Measurements from ENCODE around the gene CD200R1.

DNA sequence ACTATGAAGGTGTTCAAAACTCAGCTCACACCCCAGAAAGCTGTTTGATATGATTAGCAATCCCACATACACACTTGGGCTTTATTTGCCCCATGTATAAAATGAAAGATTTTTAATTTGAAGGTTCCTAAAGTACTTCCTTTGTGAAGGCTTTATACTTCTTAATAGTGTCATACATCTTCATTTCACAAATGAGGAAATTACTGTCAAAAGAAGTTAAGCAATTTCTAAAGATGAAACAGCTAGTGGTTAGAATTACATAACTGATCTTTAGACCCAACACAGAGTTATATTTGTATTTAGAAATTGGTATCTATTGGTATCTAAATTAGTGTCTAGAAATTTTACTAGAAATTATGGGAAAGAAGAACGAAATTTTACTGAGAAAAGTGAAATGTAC lies 7.1 kb downstream of the CD200R1 start:
- TF ChIP-seq SMC3 (IDR thresholded peaks at IDR 0.05; ENCODE audit: low read depth, low read length) (no peak), POLR2A (IDR thresholded peaks at IDR 0.05; ENCODE audit: low read depth, low read length) (no peak), RAD21 (IDR thresholded peaks at IDR 0.05; ENCODE audit: low read length) (no peak), FOS (IDR thresholded peaks at IDR 0.05; ENCODE audit: low read depth, low read length) (no peak), MAFK (IDR thresholded peaks at IDR 0.05; ENCODE audit: low read depth, low read length) (no peak), CHD1 (IDR thresholded peaks at IDR 0.05; ENCODE audit: low read depth, low read length) (no peak), NFE2L2 (IDR thresholded peaks at IDR 0.05; ENCODE audit: low read depth, low read length) (no peak), RFX5 (IDR thresholded peaks at IDR 0.05; ENCODE audit: low read depth, low read length) (no peak)
- TF ChIP-seq, protein P1, sequence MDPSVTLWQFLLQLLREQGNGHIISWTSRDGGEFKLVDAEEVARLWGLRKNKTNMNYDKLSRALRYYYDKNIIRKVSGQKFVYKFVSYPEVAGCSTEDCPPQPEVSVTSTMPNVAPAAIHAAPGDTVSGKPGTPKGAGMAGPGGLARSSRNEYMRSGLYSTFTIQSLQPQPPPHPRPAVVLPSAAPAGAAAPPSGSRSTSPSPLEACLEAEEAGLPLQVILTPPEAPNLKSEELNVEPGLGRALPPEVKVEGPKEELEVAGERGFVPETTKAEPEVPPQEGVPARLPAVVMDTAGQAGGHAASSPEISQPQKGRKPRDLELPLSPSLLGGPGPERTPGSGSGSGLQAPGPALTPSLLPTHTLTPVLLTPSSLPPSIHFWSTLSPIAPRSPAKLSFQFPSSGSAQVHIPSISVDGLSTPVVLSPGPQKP (IDR thresholded peaks at IDR 0.05; ENCODE audit: borderline replicate concordance, low read depth, low read length) = no peak
- TF ChIP-seq, protein P2, sequence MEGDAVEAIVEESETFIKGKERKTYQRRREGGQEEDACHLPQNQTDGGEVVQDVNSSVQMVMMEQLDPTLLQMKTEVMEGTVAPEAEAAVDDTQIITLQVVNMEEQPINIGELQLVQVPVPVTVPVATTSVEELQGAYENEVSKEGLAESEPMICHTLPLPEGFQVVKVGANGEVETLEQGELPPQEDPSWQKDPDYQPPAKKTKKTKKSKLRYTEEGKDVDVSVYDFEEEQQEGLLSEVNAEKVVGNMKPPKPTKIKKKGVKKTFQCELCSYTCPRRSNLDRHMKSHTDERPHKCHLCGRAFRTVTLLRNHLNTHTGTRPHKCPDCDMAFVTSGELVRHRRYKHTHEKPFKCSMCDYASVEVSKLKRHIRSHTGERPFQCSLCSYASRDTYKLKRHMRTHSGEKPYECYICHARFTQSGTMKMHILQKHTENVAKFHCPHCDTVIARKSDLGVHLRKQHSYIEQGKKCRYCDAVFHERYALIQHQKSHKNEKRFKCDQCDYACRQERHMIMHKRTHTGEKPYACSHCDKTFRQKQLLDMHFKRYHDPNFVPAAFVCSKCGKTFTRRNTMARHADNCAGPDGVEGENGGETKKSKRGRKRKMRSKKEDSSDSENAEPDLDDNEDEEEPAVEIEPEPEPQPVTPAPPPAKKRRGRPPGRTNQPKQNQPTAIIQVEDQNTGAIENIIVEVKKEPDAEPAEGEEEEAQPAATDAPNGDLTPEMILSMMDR (conservative IDR thresholded peaks at IDR 0.05; ENCODE audit: low read depth, low read length) = no peak
